Naive thymus-derived CD4-positive, alpha-beta T cell (primary cell): ENCODE measurements around the gene ACTR5. TPM values are rescaled to one million over a fixed set of nuclear protein-coding genes. Genes with fewer than 3 reads are reported as not detected.

Experiments
- ATAC-seq: fragments of 150-1000 bp; cut with Tn5 transposase; 2 replicates; pipeline ENCODE4 v1.10.0; 2021; ENCODE audit warnings: mild to moderate bottlenecking, moderate library complexity
- CTCF ChIA-PET: fragments of 350-600 bp; sonication (Branson Sonifier 250); formaldehyde crosslinking; loops from one replicate; lab custom pipeline; 2021; ENCODE audit warnings: antibody characterized with exemption; lab: Charles Lee
- POLR2A ChIA-PET: fragments of 350-600 bp; sonication (Branson Sonifier 250); formaldehyde crosslinking; loops from one replicate; lab custom pipeline; 2021; ENCODE audit warnings: antibody characterized with exemption, inconsistent platforms; lab: Charles Lee
- DNase-seq, 9 donors: peaks; one replicate each; pipeline versions ENCODE4 v3.0.0 to v3.0.0-alpha.2; 2020 to 2022; ENCODE audit warnings: mixed read lengths in 1 of 9
- H3K27ac ChIP-seq: one replicate; pipeline ENCODE4 v1.7.0; 2013; ENCODE audit warnings: mild to moderate bottlenecking, low read depth, low read length, moderate library complexity
- H3K27me3 ChIP-seq, 2 donors: one replicate each; pipeline ENCODE4 v1.7.0; 2013; ENCODE audit warnings: low read length in 2 of 2, mild to moderate bottlenecking in 2 of 2, moderate library complexity in 2 of 2; ENCODE audit not compliant: control insufficient read depth in 2 of 2, insufficient read depth in 2 of 2
- H3K36me3 ChIP-seq, 3 experiments: 1 replicate in 2 of 3; 2 replicates in 1 of 3; pipeline ENCODE4 v1.7.0; 2013; ENCODE audit warnings: low read length in 3 of 3, mild to moderate bottlenecking in 3 of 3, moderate library complexity in 1 of 3; ENCODE audit not compliant: insufficient read depth in 3 of 3, control insufficient read depth in 2 of 3
- H3K4me1 ChIP-seq, 2 donors: one replicate each; pipeline ENCODE4 v1.7.0; 2013; ENCODE audit warnings: low read length in 2 of 2, mild to moderate bottlenecking in 2 of 2, moderate library complexity in 1 of 2; ENCODE audit not compliant: control insufficient read depth in 2 of 2, insufficient read depth in 2 of 2
- H3K4me3 ChIP-seq: 2 replicates; pipeline ENCODE4 v1.7.0; 2013; ENCODE audit warnings: mild to moderate bottlenecking, low read length
- H3K9me3 ChIP-seq, 3 experiments: 1 replicate in 2 of 3; 2 replicates in 1 of 3; pipeline ENCODE4 v1.7.0; 2013; ENCODE audit warnings: low read length in 3 of 3; ENCODE audit not compliant: control insufficient read depth in 2 of 3
- H3K27ac Mint-ChIP-seq, 9 donors: one replicate each; pipeline ENCODE4 v1.8.0; 2020 to 2022; ENCODE audit warnings: mixed read lengths in 9 of 9, mild to moderate bottlenecking in 8 of 9, moderate library complexity in 5 of 9, inconsistent platforms in 2 of 9
- H3K27me3 Mint-ChIP-seq, 5 donors: one replicate each; pipeline ENCODE4 v1.8.0; 2021 to 2022; ENCODE audit warnings: mixed read lengths in 5 of 5, mild to moderate bottlenecking in 1 of 5
- H3K36me3 Mint-ChIP-seq, 5 donors: one replicate each; pipeline ENCODE4 v1.8.0; 2020 to 2022; ENCODE audit warnings: mixed read lengths in 5 of 5, mild to moderate bottlenecking in 3 of 5, inconsistent platforms in 1 of 5
- H3K4me1 Mint-ChIP-seq, 7 donors: one replicate each; pipeline ENCODE4 v1.8.0; 2020 to 2022; ENCODE audit warnings: mixed read lengths in 7 of 7, mild to moderate bottlenecking in 3 of 7, inconsistent platforms in 1 of 7
- H3K4me3 Mint-ChIP-seq, 10 donors: one replicate each; pipeline ENCODE4 v1.8.0; 2020 to 2022; ENCODE audit warnings: mild to moderate bottlenecking in 10 of 10, mixed read lengths in 10 of 10, moderate library complexity in 6 of 10, inconsistent platforms in 2 of 10
- H3K9me3 Mint-ChIP-seq, 11 donors: one replicate each; pipeline ENCODE4 v1.8.0; 2020 to 2022; ENCODE audit warnings: mixed read lengths in 11 of 11, mild to moderate bottlenecking in 4 of 11, inconsistent platforms in 1 of 11, moderate library complexity in 1 of 11
- intact Hi-C, 2 donors: fragments of 100-400 bp; cut with micrococcal nuclease; formaldehyde crosslinking; loops; one replicate each; pipeline ENCODE4 v1.15.1; 2023
- polyA plus RNA-seq, 2 donors: library from polyadenylated mRNA; unstranded; fragments of 300-500 nt; fragmentation: Illumina TruSeq; gene quantifications; one replicate each; pipeline ENCODE4 v1.2.3, GENCODE V29; 2021
- total RNA-seq, 6 experiments: library from RNA in 5 of 6; stranded (reverse) in 5 of 6; gene quantifications; 1 replicate in 5 of 6; 2 replicates in 1 of 6; pipeline ENCODE4 v1.2.3 and lab custom pipeline; 2021 to 2026

The ACTR5 gene
- total RNA-seq: 10 to 100 TPM in 4 of 5 experiments, 1 to 10 TPM in 1; 8.9 to 20.8 (median 15.2) TPM
- 10 to 100 TPM; 11.3 to 15.1 TPM for polyA plus RNA-seq
- 23.7 reads per million, percentile 54 among the genes with 10 or more reads in this experiment for total RNA-seq (lab: John Stamatoyannopoulos, UW)

DNA sequence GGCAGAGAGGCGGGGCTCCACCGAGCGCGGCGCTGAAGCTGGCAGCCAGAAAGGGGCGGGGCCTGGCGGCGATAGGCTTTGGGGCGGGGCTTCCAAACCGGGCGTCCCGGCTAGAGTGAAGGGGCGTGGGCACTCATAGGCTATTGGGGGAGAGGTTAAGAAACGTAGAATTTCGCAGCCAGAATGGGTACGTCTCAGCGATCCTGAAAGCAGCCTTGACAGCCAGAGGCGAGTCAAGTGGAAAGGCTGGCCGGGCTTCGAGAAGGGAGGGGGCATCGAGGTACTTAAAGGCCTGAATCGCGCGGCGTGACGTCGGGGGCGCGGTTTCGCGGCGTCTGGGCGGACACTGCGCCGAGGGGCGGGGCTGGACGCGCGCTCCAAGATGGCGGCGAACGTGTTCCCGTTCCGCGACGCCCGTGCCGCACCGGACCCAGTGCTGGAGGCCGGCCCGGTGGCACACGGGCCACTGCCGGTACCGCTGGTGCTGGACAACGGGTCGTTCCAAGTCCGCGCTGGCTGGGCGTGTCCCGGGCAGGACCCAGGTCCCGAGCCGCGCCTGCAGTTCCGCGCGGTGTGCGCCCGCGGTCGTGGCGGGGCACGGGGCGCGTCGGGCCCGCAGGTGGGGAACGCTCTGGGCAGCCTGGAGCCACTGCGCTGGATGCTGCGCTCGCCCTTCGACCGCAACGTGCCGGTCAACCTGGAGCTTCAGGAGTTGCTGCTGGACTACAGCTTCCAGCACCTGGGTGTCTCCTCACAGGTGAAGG, at the start of gene ACTR5:
ACTR5 (plus strand) TSS at position 364 of the 764 bp plus-strand sequence; CDS start at position 383, 19 bp downstream.
- ChIA-PET CTCF (interaction anchor here (0.5 to 0.8 kb wide), 3 partner anchors 8 to 99 kb away, joined by 3 to 4 read pairs (median 3); no protein-coding TSS in a partner anchor), POLR2A (interaction anchor here (0.6 to 5.0 kb wide), 9 partner anchors 15 to 311 kb away, joined by 3 to 25 read pairs (median 3); partner anchors contain the start of genes DHX35 and PPP1R16B)
- Mint-ChIP-seq H3K4me3 (peak within 1 kb of the TSS; percentile 95 to 99 (median 97)), H3K9me3 (no peaks in the 10 kb centered on the region), H3K36me3 (peaks cover 0 to 16% (median 12%) of the 10 kb centered on the region in 5 donors), H3K27me3 (peaks cover 4 to 13% (median 5%) of the 10 kb centered on the region in 5 donors), H3K4me1 (peaks cover 11 to 40% (median 22%) of the 10 kb centered on the region in 7 donors), H3K27ac (peak within 1 kb of the TSS; percentile 93 to 100 (median 99))
- Histone ChIP-seq H3K9me3 (no peaks in the 10 kb centered on the region), H3K4me3 (peak within 1 kb of the TSS; percentile 72), H3K4me1 (peaks cover 12 to 13% of the 10 kb centered on the region in 2 donors), H3K36me3 (peaks cover 5 to 18% (median 12%) of the 10 kb centered on the region in 3 experiments), H3K27me3 (no peaks in the 10 kb centered on the region), H3K27ac (peak within 1 kb of the TSS; percentile 95)
- peak; percentile 95 to 99 (median 98) for DNase-seq
- intact Hi-C loops: loop anchor here (1.0 to 5.0 kb wide), 11 partner anchors 17 to 301 kb away; partner anchors contain the start of genes DHX35 (in 2 of the 2), FAM83D (in 2 of the 2) and PPP1R16B (in 2 of the 2)
- peak; percentile 96 for ATAC-seq

GRCh38 chr20:38698541-38698940, 49.7 kb upstream of the ACTR5 start:
- H3K4me1 ChIP-seq: no peaks in the 10 kb centered on the region
- peaks cover 0 to 7% (median 2%) of the 10 kb centered on the region in 11 donors for H3K9me3 Mint-ChIP-seq

GRCh38 chr20:38700141-38700540, 48.1 kb upstream of the ACTR5 start:
- Histone ChIP-seq H3K36me3 (no peaks in the 10 kb centered on the region), H3K4me1 (no peaks in the 10 kb centered on the region), H3K4me3 (no peak overlapping the region), H3K27me3 (no peaks in the 10 kb centered on the region), H3K27ac (no peak overlapping the region), H3K9me3 (no peaks in the 10 kb centered on the region)
- DNase-seq: no peak
- Mint-ChIP-seq H3K4me1 (no peaks in the 10 kb centered on the region), H3K27me3 (peaks cover 10 to 42% (median 28%) of the 10 kb centered on the region in 5 donors), H3K4me3 (no peak overlapping the region), H3K9me3 (peaks cover 0 to 3% (median 0%) of the 10 kb centered on the region in 11 donors), H3K27ac (no peak overlapping the region), H3K36me3 (no peaks in the 10 kb centered on the region)
- ATAC-seq: no peak
- intact Hi-C loops: no loop called here
- ChIA-PET CTCF (no interaction called here), POLR2A (interaction anchor here (0.7 kb wide), 1 partner anchor 88 kb away, joined by 3 read pairs; no protein-coding TSS in a partner anchor)

More at GRCh38 chr20:38698541-38698940, 49.7 kb upstream of the ACTR5 start:
- ChIA-PET POLR2A (no interaction called here), CTCF (no interaction called here)
- DNase-seq (no peak), ATAC-seq (no peak)
- Mint-ChIP-seq H3K27ac (no peak overlapping the region), H3K27me3 (peaks cover 3 to 39% (median 33%) of the 10 kb centered on the region in 5 donors), H3K4me1 (no peaks in the 10 kb centered on the region), H3K36me3 (no peaks in the 10 kb centered on the region), H3K4me3 (no peak overlapping the region)
- H3K27ac ChIP-seq: no peak overlapping the region
- no peak overlapping the region for H3K4me3 ChIP-seq
- no peaks in the 10 kb centered on the region for H3K9me3 ChIP-seq
- H3K27me3 ChIP-seq: no peaks in the 10 kb centered on the region
- intact Hi-C loops: no loop called here
- H3K36me3 ChIP-seq: no peaks in the 10 kb centered on the region

DNA sequence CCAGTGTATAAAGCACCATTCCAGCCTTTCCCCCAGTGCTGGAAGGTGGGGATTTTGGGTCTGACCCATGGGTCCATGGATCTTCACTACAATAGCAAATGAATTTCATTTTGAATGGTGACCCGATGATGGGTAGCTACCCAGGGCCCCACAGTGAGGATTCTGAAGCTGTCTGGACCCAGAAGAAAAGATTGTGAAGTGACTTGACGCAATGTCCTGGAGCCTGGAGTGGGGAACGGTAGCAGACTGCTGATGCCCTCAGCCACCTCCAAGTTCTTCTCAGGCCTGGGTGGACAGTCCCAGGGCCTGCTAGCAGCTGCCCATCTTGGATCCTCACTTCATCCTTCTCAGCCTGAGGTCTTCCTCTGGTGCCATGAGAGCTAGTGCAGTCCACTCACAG, 47.3 kb upstream of the ACTR5 start:
- Histone ChIP-seq H3K36me3 (no peaks in the 10 kb centered on the region), H3K4me3 (no peak overlapping the region), H3K9me3 (no peaks in the 10 kb centered on the region), H3K27ac (no peak overlapping the region), H3K27me3 (no peaks in the 10 kb centered on the region), H3K4me1 (no peaks in the 10 kb centered on the region)
- H3K36me3 Mint-ChIP-seq: no peaks in the 10 kb centered on the region
- DNase-seq: no peak
- intact Hi-C loops: no loop called here
- ChIA-PET POLR2A (no interaction called here), CTCF (no interaction called here)
- H3K4me1 Mint-ChIP-seq: no peaks in the 10 kb centered on the region
- peaks cover 14 to 42% (median 28%) of the 10 kb centered on the region in 5 donors for H3K27me3 Mint-ChIP-seq
- H3K4me3 Mint-ChIP-seq: no peak overlapping the region
- no peak for ATAC-seq
- H3K9me3 Mint-ChIP-seq: no peaks in the 10 kb centered on the region
- no peak overlapping the region for H3K27ac Mint-ChIP-seq

DNA sequence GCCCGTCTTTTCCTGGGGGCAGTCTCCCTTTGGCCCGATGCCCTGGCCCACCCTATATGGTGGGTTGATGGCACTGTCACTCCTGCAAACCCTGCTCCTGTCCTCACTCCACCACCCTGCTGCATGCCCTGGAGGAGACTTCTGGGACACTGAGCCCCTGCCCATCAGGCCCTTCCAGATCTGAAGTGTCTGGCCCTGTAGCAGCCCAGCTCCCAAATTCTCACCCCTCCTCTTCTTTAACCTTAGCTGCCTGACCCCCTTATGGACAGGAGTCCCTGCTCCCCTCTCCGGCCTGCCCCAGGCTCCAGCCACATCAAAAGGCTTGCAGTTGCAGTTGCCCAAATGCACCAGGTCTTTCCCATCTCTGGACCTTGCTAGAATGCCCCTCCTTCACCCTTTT, 44.7 kb upstream of the ACTR5 start:
- Mint-ChIP-seq H3K27me3 (peaks cover 18 to 58% (median 33%) of the 10 kb centered on the region in 5 donors), H3K4me1 (no peaks in the 10 kb centered on the region), H3K27ac (no peak overlapping the region), H3K9me3 (no peaks in the 10 kb centered on the region), H3K36me3 (no peaks in the 10 kb centered on the region), H3K4me3 (no peak overlapping the region)
- CTCF ChIA-PET: no interaction called here
- intact Hi-C loops: no loop called here
- Histone ChIP-seq H3K4me3 (no peak overlapping the region), H3K27me3 (no peaks in the 10 kb centered on the region), H3K4me1 (no peaks in the 10 kb centered on the region), H3K36me3 (no peaks in the 10 kb centered on the region), H3K27ac (no peak overlapping the region), H3K9me3 (no peaks in the 10 kb centered on the region)
- POLR2A ChIA-PET: no interaction called here
- DNase-seq: no peak
- ATAC-seq: no peak

DNA sequence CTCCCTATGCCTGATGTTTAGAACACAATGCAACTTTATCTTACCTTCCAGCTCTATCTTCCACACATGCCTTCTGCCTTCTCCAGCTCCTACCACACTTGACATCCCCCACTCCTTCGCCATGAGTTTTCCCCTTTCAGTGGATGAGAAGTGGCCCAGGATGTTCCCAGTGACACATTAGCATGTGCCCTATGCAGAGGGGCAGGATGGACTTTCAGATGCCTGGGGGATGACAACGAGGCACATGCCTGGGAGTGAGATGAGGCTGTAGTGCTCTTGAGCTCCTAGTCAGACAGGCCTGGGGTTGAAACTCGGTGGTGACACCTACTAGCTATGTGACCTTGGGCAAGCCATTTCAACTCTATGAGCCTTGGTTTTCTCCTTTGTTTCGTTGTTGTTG, 44.1 kb upstream of the ACTR5 start:
- Mint-ChIP-seq H3K27me3 (peaks cover 18 to 58% (median 35%) of the 10 kb centered on the region in 5 donors), H3K9me3 (no peaks in the 10 kb centered on the region), H3K4me1 (no peaks in the 10 kb centered on the region), H3K4me3 (no peak overlapping the region), H3K27ac (no peak overlapping the region), H3K36me3 (no peaks in the 10 kb centered on the region)
- Histone ChIP-seq H3K36me3 (no peaks in the 10 kb centered on the region), H3K9me3 (no peaks in the 10 kb centered on the region), H3K27me3 (no peaks in the 10 kb centered on the region), H3K27ac (no peak overlapping the region), H3K4me1 (no peaks in the 10 kb centered on the region), H3K4me3 (no peak overlapping the region)
- DNase-seq (no peak), ATAC-seq (no peak)
- intact Hi-C loops: no loop called here
- ChIA-PET CTCF (no interaction called here), POLR2A (no interaction called here)
